GM12891 (cell line): ENCODE measurements around the gene FAS.

Experiments used
- POLR2A ChIP-seq: IDR thresholded peaks from 2 replicates; pipeline ENCODE4 v1.6.1; 2011; ENCODE audit warnings: low read depth, low read length, control low read depth
- TAF1 ChIP-seq: IDR thresholded peaks from 2 replicates; pipeline ENCODE4 v1.6.1; 2011; ENCODE audit warnings: low read depth, low read length, control low read depth

- TF ChIP-seq TAF1 (no peak), POLR2A (no peak)
These were observed 74.2 kb downstream of the FAS start for GRCh38 chr10:89064748-89065147.
